NCI-H226 (cell line): Measurements from ENCODE around the gene SLC39A2.
"Not testable (repeated sequence)": the region's sequence is repeated elsewhere in the genome, so short reads cannot be mapped to it uniquely, and the experiment has no call there.

ENCODE experiments used
- DNase-seq: peaks from one replicate; pipeline ENCODE4 v3.0.0-alpha.2; 2015

SLC39A2 gene

GRCh38 chr14:21026274-21026987 is 27.3 kb downstream of the SLC39A2 start:
- DNase-seq: no peak

- no peak for DNase-seq
Measured at GRCh38 chr14:21026988-21027315, 27.9 kb downstream of the SLC39A2 start.

- no peak for DNase-seq
Measured at GRCh38 chr14:21029917-21030316, 30.8 kb downstream of the SLC39A2 start, which contains the start of gene TPPP2. Gene TPPP2 (plus strand): TSS chr14:21030217. CDS start chr14:21030582, 365 bp downstream.

GRCh38 chr14:21030531-21030930 is 31.4 kb downstream of the SLC39A2 start:
- no peak for DNase-seq

GRCh38 chr14:21032326-21033132 is 33.4 kb downstream of the SLC39A2 start:
- DNase-seq: no peak

- no peak for DNase-seq
Measured at GRCh38 chr14:21033133-21033698, 34.1 kb downstream of the SLC39A2 start.

- no peak for DNase-seq
Measured at GRCh38 chr14:21034707-21035106, 35.6 kb downstream of the SLC39A2 start, which contains the start of gene RNASE13. Gene RNASE13 (minus strand): TSS chr14:21034807. CDS start chr14:21034288, 519 bp downstream.

GRCh38 chr14:21036751-21037150 is 37.7 kb downstream of the SLC39A2 start:
- DNase-seq: no peak

GRCh38 chr14:21037156-21037555 is 38.1 kb downstream of the SLC39A2 start:
- DNase-seq: no peak

GRCh38 chr14:21038441-21039422 is 39.6 kb downstream of the SLC39A2 start:
- no peak for DNase-seq

GRCh38 chr14:21039585-21040369 is 40.7 kb downstream of the SLC39A2 start:
- no peak for DNase-seq

GRCh38 chr14:21040370-21040925 is 41.4 kb downstream of the SLC39A2 start:
- no peak for DNase-seq

- not testable (repeated sequence) for DNase-seq
Measured at GRCh38 chr14:21040941-21041340, 41.8 kb downstream of the SLC39A2 start.

- DNase-seq: no peak
Measured at GRCh38 chr14:21041676-21042433, 42.8 kb downstream of the SLC39A2 start, which contains the start of gene RNASE7. Gene RNASE7 (plus strand): TSS chr14:21042362. CDS start chr14:21042993, 631 bp downstream.

- no peak for DNase-seq
Measured at GRCh38 chr14:21042918-21043317, 43.8 kb downstream of the SLC39A2 start.

GRCh38 chr14:21043387-21043973 is 44.4 kb downstream of the SLC39A2 start:
- DNase-seq: no peak

- DNase-seq: no peak
Measured at GRCh38 chr14:21043974-21044618, 45.0 kb downstream of the SLC39A2 start.

GRCh38 chr14:21047378-21047781 is 48.3 kb downstream of the SLC39A2 start:
- DNase-seq: no peak

GRCh38 chr14:21048638-21049037 is 49.5 kb downstream of the SLC39A2 start:
- no peak for DNase-seq
